Liver (tissue), 9 donors: ENCODE results near the gene TLE5. TPM values are rescaled to one million over a fixed set of nuclear protein-coding genes. Genes with fewer than 3 reads are reported as not detected.

Source experiments
- DNase-seq: peaks from one replicate; pipeline ENCODE4 v3.0.0-alpha.2; 2017; ENCODE audit warnings: low spot score
- H3K27ac ChIP-seq, 2 donors: one replicate each; pipeline ENCODE4 v1.7.0; 2013; ENCODE audit warnings: inconsistent platforms in 2 of 2, low read length in 2 of 2, control low read depth in 1 of 2, low read depth in 1 of 2, mild to moderate bottlenecking in 1 of 2
- H3K27me3 ChIP-seq, 4 donors: one replicate each; pipeline versions ENCODE4 v1.6.1 to v1.7.0; 2013; ENCODE audit warnings: low read length in 3 of 4, inconsistent platforms in 1 of 4, mild to moderate bottlenecking in 1 of 4, moderate library complexity in 1 of 4; ENCODE audit not compliant: control insufficient read depth in 4 of 4, insufficient read depth in 4 of 4
- H3K36me3 ChIP-seq, 4 donors: one replicate each; pipeline versions ENCODE4 v1.6.1 to v1.7.0; 2013; ENCODE audit warnings: low read length in 3 of 4, mild to moderate bottlenecking in 3 of 4, low read depth in 1 of 4, moderate library complexity in 1 of 4; ENCODE audit not compliant: control insufficient read depth in 4 of 4, insufficient read depth in 3 of 4
- H3K4me1 ChIP-seq, 4 donors: one replicate each; pipeline versions ENCODE4 v1.6.1 to v1.7.0; 2013; ENCODE audit warnings: low read length in 3 of 4, mild to moderate bottlenecking in 3 of 4, moderate library complexity in 1 of 4; ENCODE audit not compliant: control insufficient read depth in 4 of 4, insufficient read depth in 4 of 4
- H3K4me3 ChIP-seq, 3 donors: one replicate each; pipeline versions ENCODE4 v1.6.1 to v1.7.0; 2013; ENCODE audit warnings: low read length in 3 of 3, control low read depth in 1 of 3, low read depth in 1 of 3, mild to moderate bottlenecking in 1 of 3
- H3K9ac ChIP-seq, 2 donors: one replicate each; pipeline ENCODE4 v1.7.0; 2013; ENCODE audit warnings: low read length in 2 of 2, mild to moderate bottlenecking in 2 of 2, moderate library complexity in 2 of 2, control low read depth in 1 of 2, low read depth in 1 of 2
- H3K9me3 ChIP-seq, 4 donors: one replicate each; pipeline versions ENCODE4 v1.6.1 to v1.7.0; 2013; ENCODE audit warnings: low read length in 3 of 4; ENCODE audit not compliant: control insufficient read depth in 4 of 4
- EGR1 ChIP-seq, 2 donors: IDR thresholded peaks; 2 replicates each; pipeline ENCODE4 v1.6.1; 2016 to 2018; ENCODE audit warnings: antibody characterized with exemption in 2 of 2, low read depth in 2 of 2
- FOXA1 ChIP-seq: IDR thresholded peaks from 2 replicates; pipeline ENCODE4 v1.6.1; 2016; ENCODE audit warnings: antibody characterized with exemption
- FOXA2 ChIP-seq: IDR thresholded peaks from 2 replicates; pipeline ENCODE4 v1.6.1; 2016; ENCODE audit warnings: antibody characterized with exemption
- HNF4A ChIP-seq, 2 donors: conservative IDR thresholded peaks; 2 replicates each; pipeline ENCODE4 v1.6.1; 2016; ENCODE audit warnings: antibody characterized with exemption in 2 of 2, mild to moderate bottlenecking in 2 of 2
- HNF4G ChIP-seq: IDR thresholded peaks from 2 replicates; pipeline ENCODE4 v1.6.1; 2016; ENCODE audit warnings: antibody characterized with exemption
- JUND ChIP-seq, 2 donors: IDR thresholded peaks; 2 replicates each; pipeline ENCODE4 v1.6.1; 2016; ENCODE audit warnings: antibody characterized with exemption in 2 of 2
- NR2F2 ChIP-seq: IDR thresholded peaks from 2 replicates; pipeline ENCODE4 v1.6.1; 2016; ENCODE audit warnings: antibody characterized with exemption
- RAD21 ChIP-seq, 2 donors: IDR thresholded peaks; 2 replicates each; pipeline ENCODE4 v1.6.1; 2016; ENCODE audit warnings: antibody characterized with exemption in 2 of 2, mild to moderate bottlenecking in 2 of 2
- SP1 ChIP-seq: IDR thresholded peaks from 2 replicates; pipeline ENCODE4 v1.6.1; 2018; ENCODE audit warnings: antibody characterized with exemption, mild to moderate bottlenecking
- YY1 ChIP-seq: IDR thresholded peaks from 2 replicates; pipeline ENCODE4 v1.6.1; 2016; ENCODE audit warnings: antibody characterized with exemption, mild to moderate bottlenecking
- WGBS: extraction: QIAGEN DNeasy Blood & Tissue Kit; methylation state at CpG from one replicate; pipeline ENCODE4 v1.1.7; 2013; 5-methylcytosine and 5-hydroxymethylcytosine counted together
- polyA plus RNA-seq, 2 donors: library from polyadenylated mRNA; stranded (reverse) in 1 of 2; unstranded in 1 of 2; fragments of 200-250 nt in 1 of 2; fragments of >200 nt in 1 of 2; fragmentation: Nextera tagmentation in 1 of 2; extraction: Ambion mirVana in 1 of 2; gene quantifications; one replicate each; pipeline versions ENCODE4 v1.2.1 to v1.2.3, GENCODE V29; 2013 to 2015
- total RNA-seq, 2 donors: library from RNA; depleted of rRNA; stranded (reverse); fragments of >200 nt; gene quantifications; one replicate each; pipeline ENCODE4 v1.2.3, GENCODE V29; 2014
- TF ChIP-seq, protein P1 (sequence below): IDR thresholded peaks from 2 replicates; pipeline ENCODE4 v1.6.1; 2016; ENCODE audit warnings: antibody characterized with exemption
- TF ChIP-seq, protein P2 (sequence below): IDR thresholded peaks from 2 replicates; pipeline ENCODE4 v1.6.1; 2016; ENCODE audit warnings: antibody characterized with exemption, mild to moderate bottlenecking
- TF ChIP-seq, protein P3 (sequence below): IDR thresholded peaks from 2 replicates; pipeline ENCODE4 v1.6.1; 2016; ENCODE audit warnings: antibody characterized with exemption
- TF ChIP-seq, protein P4 (sequence below): fragments of 150-350 bp; IDR thresholded peaks from 2 replicates; pipeline ENCODE4 v1.5.1; 2017; ENCODE audit warnings: improper control_type of control experiment, low read depth, low read length; ENCODE audit not compliant: missing input control
- donor health status: healthy.
- donor health status: healthy.
- donor health status: healthy.
- donor health status: healthy.
- donor health status: healthy.

Gene TLE5
- total and polyA plus RNA-seq, 4 donors = 47.2 to 166 (median 54.9) TPM

DNA sequence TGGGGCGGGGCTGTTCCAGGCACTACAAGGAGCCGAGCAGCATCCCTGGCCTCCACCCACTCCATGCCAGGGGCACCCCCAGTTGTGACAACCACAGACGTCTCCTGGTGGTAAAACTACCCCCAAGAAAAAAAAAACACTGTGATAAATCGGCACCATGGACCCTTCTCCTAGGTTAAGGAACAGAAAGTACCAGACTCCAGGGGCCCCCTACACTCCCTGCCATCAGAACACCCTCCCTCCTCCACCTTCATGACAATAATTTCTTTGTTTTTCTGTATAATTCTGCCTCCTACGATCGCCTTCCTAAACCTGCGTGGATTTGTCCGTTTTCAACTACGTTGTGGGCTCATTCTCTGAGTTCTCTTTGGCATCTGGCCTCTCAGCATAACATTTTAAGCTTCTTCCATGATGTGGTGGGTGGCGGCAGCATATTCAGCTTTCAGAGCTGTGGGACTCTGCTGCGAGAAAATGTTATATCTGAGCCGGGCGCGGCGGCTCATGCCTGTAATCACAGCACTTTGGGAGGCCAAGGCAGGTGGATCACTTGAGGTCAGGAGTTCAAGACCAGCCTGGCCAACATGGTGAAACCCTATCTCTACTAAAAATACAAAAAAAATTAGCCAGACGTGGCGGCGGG, 41.9 kb downstream of the TLE5 start:
- H3K27ac ChIP-seq = no peak overlapping the region
- no peak for DNase-seq
- H3K4me3 ChIP-seq = no peak overlapping the region
- no peaks in the 10 kb centered on the region for H3K27me3 ChIP-seq
- H3K4me1 ChIP-seq = no peaks in the 10 kb centered on the region
- no peaks in the 10 kb centered on the region for H3K9me3 ChIP-seq
- TF ChIP-seq, protein P1, sequence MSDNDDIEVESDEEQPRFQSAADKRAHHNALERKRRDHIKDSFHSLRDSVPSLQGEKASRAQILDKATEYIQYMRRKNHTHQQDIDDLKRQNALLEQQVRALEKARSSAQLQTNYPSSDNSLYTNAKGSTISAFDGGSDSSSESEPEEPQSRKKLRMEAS = no peak
- no peak overlapping the region for H3K9ac ChIP-seq
- WGBS = 94% methylated on average over 18 of the region's 18 CpGs
- H3K36me3 ChIP-seq = no peaks in the 10 kb centered on the region

DNA sequence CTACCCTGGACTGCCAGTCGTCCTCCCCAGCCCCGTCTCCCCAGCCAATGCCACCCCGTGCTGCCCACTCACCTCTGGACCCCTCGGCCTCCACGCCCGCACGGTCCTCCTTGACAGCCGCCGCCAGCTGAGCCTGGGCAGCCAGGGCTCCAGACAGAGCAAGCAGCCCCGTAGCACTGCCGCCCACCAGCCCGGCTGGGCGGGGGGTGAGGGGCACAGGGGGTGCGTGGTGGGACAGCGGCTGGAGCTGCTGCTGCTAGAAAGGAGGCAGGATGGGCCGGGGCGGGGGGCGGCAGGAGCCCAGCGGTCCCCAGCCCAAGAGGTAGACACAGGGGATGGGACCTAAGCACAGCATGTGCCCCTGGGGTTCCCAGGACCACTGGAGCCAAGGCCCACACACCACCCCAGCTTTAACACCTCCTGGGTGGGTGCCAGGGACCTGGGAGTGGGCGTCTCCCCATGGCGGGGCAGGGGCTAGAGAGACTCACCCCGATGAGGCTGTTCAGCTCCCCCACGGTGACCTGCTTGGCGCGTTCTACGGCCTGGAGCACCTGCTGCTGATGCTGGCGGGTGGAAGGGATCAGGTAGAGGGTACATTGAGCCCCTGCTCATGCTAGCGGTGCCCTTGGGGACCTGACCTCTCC, 43.0 kb downstream of the TLE5 start:
- WGBS = 96% methylated on average over 28 of the region's 28 CpGs
- Histone ChIP-seq H3K4me1 (no peaks in the 10 kb centered on the region), H3K27me3 (no peaks in the 10 kb centered on the region), H3K36me3 (peaks cover 0 to 3% (median 0%) of the 10 kb centered on the region in 4 donors), H3K9me3 (no peaks in the 10 kb centered on the region), H3K27ac (no peak overlapping the region), H3K4me3 (no peak overlapping the region), H3K9ac (no peak overlapping the region)
- DNase-seq = no peak
- TF ChIP-seq, protein P2, sequence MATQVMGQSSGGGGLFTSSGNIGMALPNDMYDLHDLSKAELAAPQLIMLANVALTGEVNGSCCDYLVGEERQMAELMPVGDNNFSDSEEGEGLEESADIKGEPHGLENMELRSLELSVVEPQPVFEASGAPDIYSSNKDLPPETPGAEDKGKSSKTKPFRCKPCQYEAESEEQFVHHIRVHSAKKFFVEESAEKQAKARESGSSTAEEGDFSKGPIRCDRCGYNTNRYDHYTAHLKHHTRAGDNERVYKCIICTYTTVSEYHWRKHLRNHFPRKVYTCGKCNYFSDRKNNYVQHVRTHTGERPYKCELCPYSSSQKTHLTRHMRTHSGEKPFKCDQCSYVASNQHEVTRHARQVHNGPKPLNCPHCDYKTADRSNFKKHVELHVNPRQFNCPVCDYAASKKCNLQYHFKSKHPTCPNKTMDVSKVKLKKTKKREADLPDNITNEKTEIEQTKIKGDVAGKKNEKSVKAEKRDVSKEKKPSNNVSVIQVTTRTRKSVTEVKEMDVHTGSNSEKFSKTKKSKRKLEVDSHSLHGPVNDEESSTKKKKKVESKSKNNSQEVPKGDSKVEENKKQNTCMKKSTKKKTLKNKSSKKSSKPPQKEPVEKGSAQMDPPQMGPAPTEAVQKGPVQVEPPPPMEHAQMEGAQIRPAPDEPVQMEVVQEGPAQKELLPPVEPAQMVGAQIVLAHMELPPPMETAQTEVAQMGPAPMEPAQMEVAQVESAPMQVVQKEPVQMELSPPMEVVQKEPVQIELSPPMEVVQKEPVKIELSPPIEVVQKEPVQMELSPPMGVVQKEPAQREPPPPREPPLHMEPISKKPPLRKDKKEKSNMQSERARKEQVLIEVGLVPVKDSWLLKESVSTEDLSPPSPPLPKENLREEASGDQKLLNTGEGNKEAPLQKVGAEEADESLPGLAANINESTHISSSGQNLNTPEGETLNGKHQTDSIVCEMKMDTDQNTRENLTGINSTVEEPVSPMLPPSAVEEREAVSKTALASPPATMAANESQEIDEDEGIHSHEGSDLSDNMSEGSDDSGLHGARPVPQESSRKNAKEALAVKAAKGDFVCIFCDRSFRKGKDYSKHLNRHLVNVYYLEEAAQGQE = no peak
- TF ChIP-seq, protein P1 = no peak
- TF ChIP-seq NR2F2 = no peak
- TF ChIP-seq EGR1 (IDR thresholded peaks at IDR 0.05; ENCODE audit: low read depth in 2 of 2) = no peak
- no peak for TF ChIP-seq HNF4A (conservative IDR thresholded peaks at IDR 0.05)
- no peak for TF ChIP-seq SP1
- TF ChIP-seq HNF4G = no peak
- TF ChIP-seq YY1 = no peak
- TF ChIP-seq FOXA2 = no peak
- TF ChIP-seq RAD21 (IDR thresholded peaks at IDR 0.05) = no peak
- no peak for TF ChIP-seq JUND (IDR thresholded peaks at IDR 0.05)
- TF ChIP-seq FOXA1 = no peak
- TF ChIP-seq, protein P3, sequence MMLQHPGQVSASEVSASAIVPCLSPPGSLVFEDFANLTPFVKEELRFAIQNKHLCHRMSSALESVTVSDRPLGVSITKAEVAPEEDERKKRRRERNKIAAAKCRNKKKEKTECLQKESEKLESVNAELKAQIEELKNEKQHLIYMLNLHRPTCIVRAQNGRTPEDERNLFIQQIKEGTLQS = no peak
- TF ChIP-seq, protein P4, sequence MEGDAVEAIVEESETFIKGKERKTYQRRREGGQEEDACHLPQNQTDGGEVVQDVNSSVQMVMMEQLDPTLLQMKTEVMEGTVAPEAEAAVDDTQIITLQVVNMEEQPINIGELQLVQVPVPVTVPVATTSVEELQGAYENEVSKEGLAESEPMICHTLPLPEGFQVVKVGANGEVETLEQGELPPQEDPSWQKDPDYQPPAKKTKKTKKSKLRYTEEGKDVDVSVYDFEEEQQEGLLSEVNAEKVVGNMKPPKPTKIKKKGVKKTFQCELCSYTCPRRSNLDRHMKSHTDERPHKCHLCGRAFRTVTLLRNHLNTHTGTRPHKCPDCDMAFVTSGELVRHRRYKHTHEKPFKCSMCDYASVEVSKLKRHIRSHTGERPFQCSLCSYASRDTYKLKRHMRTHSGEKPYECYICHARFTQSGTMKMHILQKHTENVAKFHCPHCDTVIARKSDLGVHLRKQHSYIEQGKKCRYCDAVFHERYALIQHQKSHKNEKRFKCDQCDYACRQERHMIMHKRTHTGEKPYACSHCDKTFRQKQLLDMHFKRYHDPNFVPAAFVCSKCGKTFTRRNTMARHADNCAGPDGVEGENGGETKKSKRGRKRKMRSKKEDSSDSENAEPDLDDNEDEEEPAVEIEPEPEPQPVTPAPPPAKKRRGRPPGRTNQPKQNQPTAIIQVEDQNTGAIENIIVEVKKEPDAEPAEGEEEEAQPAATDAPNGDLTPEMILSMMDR = no peak
